MM.1S (cell line): ENCODE data around the gene MISFA.

Experiments
- EZH2 ChIP-seq: fragments of 300-600 bp; sonication (generic); optimal IDR thresholded peaks from 2 replicates; pipeline ENCODE3; 2017; ENCODE audit warnings: low read depth, mild to moderate bottlenecking, antibody characterized with exemption, low read length, mixed read lengths
- TF ChIP-seq, protein P1 (sequence below): fragments of 300-600 bp; sonication (generic); IDR thresholded peaks from 2 replicates; pipeline ENCODE4 v1.5.1; 2016; ENCODE audit warnings: antibody characterized with exemption, low read length, mixed read lengths

DNA sequence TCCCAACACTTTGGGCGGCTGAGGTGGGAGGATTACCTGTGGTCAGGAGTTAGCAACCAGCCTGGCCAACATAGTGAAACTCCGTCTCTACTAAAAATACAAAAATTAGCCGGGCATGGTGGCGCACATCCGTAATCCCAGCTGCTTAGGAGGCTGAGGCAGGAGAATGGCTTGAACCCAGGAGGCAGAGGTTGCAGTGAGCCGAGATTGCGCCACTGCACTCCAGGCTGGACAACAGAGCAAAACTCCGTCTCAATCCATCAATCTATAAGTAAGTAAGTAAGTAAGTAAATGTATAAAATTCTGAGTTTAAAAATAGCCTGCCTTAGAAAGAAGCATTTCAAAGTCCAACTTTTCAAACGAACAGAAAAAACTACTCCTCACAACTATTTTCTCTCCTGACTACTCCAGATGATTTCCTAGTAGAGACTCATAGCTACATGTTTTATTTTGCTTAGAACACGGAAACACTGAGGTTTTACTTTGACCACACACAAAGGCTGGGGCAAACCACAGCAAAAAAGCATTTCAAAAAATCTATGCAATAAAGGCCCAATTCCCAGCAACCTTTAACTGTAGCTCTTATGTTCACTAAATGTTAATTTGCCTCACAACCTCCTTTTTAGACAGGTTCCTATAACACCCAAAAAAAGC is 18.2 kb downstream of the MISFA start:
- TF ChIP-seq, protein P1, sequence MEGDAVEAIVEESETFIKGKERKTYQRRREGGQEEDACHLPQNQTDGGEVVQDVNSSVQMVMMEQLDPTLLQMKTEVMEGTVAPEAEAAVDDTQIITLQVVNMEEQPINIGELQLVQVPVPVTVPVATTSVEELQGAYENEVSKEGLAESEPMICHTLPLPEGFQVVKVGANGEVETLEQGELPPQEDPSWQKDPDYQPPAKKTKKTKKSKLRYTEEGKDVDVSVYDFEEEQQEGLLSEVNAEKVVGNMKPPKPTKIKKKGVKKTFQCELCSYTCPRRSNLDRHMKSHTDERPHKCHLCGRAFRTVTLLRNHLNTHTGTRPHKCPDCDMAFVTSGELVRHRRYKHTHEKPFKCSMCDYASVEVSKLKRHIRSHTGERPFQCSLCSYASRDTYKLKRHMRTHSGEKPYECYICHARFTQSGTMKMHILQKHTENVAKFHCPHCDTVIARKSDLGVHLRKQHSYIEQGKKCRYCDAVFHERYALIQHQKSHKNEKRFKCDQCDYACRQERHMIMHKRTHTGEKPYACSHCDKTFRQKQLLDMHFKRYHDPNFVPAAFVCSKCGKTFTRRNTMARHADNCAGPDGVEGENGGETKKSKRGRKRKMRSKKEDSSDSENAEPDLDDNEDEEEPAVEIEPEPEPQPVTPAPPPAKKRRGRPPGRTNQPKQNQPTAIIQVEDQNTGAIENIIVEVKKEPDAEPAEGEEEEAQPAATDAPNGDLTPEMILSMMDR: no peak
- no peak for TF ChIP-seq EZH2
